ENCODE measurements around the gene EGFR. TPM values are rescaled to one million over a fixed set of nuclear protein-coding genes. Genes with fewer than 3 reads are reported as not detected.

EGFR gene
- polyA plus RNA-seq, 1 donor = 20.1 TPM

- no peak for DNase-seq (ENCODE audit: low read depth)
These were observed 5.0 kb upstream of the EGFR start for GRCh38 chr7:55013851-55014250.

- DNase-seq (ENCODE audit: low read depth) = no peak
These were observed 2.6 kb upstream of the EGFR start for GRCh38 chr7:55016061-55016745.

- no peak for DNase-seq (ENCODE audit: low read depth)
These were observed 2.1 kb upstream of the EGFR start for GRCh38 chr7:55016746-55017090.

GRCh38 chr7:55017841-55018240 lies 976 bp upstream of the EGFR start:
- DNase-seq (ENCODE audit: low read depth) = no peak

- no peak for DNase-seq (ENCODE audit: low read depth)
These were observed 424 bp downstream of the EGFR start for GRCh38 chr7:55019191-55019690.

- no peak for DNase-seq (ENCODE audit: low read depth)
These were observed 1.1 kb downstream of the EGFR start for GRCh38 chr7:55019691-55020465.

- no peak for DNase-seq (ENCODE audit: low read depth)
These were observed 1.7 kb downstream of the EGFR start for GRCh38 chr7:55020466-55020871.

- DNase-seq (ENCODE audit: low read depth) = no peak
These were observed 2.2 kb downstream of the EGFR start for GRCh38 chr7:55021053-55021452.

GRCh38 chr7:55022002-55022985 lies 3.5 kb downstream of the EGFR start:
- no peak for DNase-seq (ENCODE audit: low read depth)

GRCh38 chr7:55023841-55024505 lies 5.2 kb downstream of the EGFR start:
- no peak for DNase-seq (ENCODE audit: low read depth)

- DNase-seq (ENCODE audit: low read depth) = no peak
These were observed 6.0 kb downstream of the EGFR start for GRCh38 chr7:55024776-55025175.

GRCh38 chr7:55026086-55026790 lies 7.4 kb downstream of the EGFR start:
- DNase-seq (ENCODE audit: low read depth) = no peak

GRCh38 chr7:55026867-55027490 lies 8.2 kb downstream of the EGFR start:
- DNase-seq (ENCODE audit: low read depth) = no peak

GRCh38 chr7:55028011-55028410 lies 9.2 kb downstream of the EGFR start:
- no peak for DNase-seq (ENCODE audit: low read depth)

- no peak for DNase-seq (ENCODE audit: low read depth)
These were observed 11.5 kb downstream of the EGFR start for GRCh38 chr7:55030314-55030713.

- DNase-seq (ENCODE audit: low read depth) = no peak
These were observed 12.3 kb downstream of the EGFR start for GRCh38 chr7:55031075-55031474.

GRCh38 chr7:55032069-55032699 lies 13.4 kb downstream of the EGFR start:
- DNase-seq (ENCODE audit: low read depth) = no peak

GRCh38 chr7:55033236-55033846 lies 14.5 kb downstream of the EGFR start:
- no peak for DNase-seq (ENCODE audit: low read depth)

GRCh38 chr7:55034776-55035175 lies 16.0 kb downstream of the EGFR start:
- no peak for DNase-seq (ENCODE audit: low read depth)
